SK-N-SH (cell line): ENCODE measurements around the gene TBC1D21. TPM values are rescaled to one million over a fixed set of nuclear protein-coding genes. Genes with fewer than 3 reads are reported as not detected.

ENCODE experiments used
- CTCF ChIA-PET: fragments of 300-600, 350-600 bp; formaldehyde crosslinking; extraction: SDS; loops from one replicate; lab custom pipeline; 2021; lab: Yijun Ruan, JAX
- POLR2A ChIA-PET: fragments of 350-600 bp; sonication (Branson Sonifier 250); formaldehyde crosslinking; extraction: SDS; loops from one replicate; lab custom pipeline; 2020; ENCODE audit warnings: antibody characterized with exemption, inconsistent platforms; lab: Yijun Ruan, JAX
- DNase-seq: peaks from one replicate; pipeline ENCODE4 v3.0.0; 2012
- H2AFZ ChIP-seq: fragments of 200-600 bp; sonication (generic); 2 replicates; pipeline ENCODE4 v1.8.1; 2016; ENCODE audit warnings: antibody characterized with exemption, mild to moderate bottlenecking, low read depth
- H3F3A ChIP-seq: fragments of 200-600 bp; sonication (generic); replicated peaks from 2 replicates; pipeline ENCODE3; 2016; ENCODE audit warnings: antibody characterized with exemption, mild to moderate bottlenecking; ENCODE audit not compliant: insufficient read depth
- H3K27ac ChIP-seq, 2 experiments: fragments of 200-500 bp in 1 of 2; fragments of 200-600 bp in 1 of 2; sonication (Bioruptor generic) in 1 of 2; sonication (generic), shearing (Covaris generic) in 1 of 2; 2 replicates each; pipeline versions ENCODE4 v1.5.1 to v1.6.1; 2014 to 2016; ENCODE audit warnings: low read depth in 2 of 2, inconsistent platforms in 1 of 2, low read length in 1 of 2, mild to moderate bottlenecking in 1 of 2, mixed read lengths in 1 of 2
- H3K27me3 ChIP-seq: fragments of 200-600 bp; sonication (generic), shearing (Covaris generic); 2 replicates; pipeline ENCODE4 v1.6.1; 2016; ENCODE audit warnings: mixed run types; ENCODE audit not compliant: insufficient read depth
- H3K36me3 ChIP-seq, 2 experiments: fragments of 200-500 bp in 1 of 2; fragments of 200-600 bp in 1 of 2; sonication (Bioruptor generic) in 1 of 2; sonication (generic) in 1 of 2; replicated peaks in 1 of 2; 2 replicates each; pipeline versions ENCODE3 to v1.5.1; 2014 to 2016; ENCODE audit warnings: low read length in 1 of 2, mild to moderate bottlenecking in 1 of 2; ENCODE audit not compliant: insufficient read depth in 2 of 2, control insufficient read depth in 1 of 2
- H3K4me1 ChIP-seq, 2 experiments: fragments of 200-500 bp in 1 of 2; fragments of 200-600 bp in 1 of 2; sonication (Bioruptor generic) in 1 of 2; sonication (generic), shearing (Covaris generic) in 1 of 2; 2 replicates each; pipeline versions ENCODE4 v1.5.1 to v1.6.1; 2014 to 2016; ENCODE audit warnings: low read depth in 1 of 2, low read length in 1 of 2, mixed run types in 1 of 2; ENCODE audit not compliant: insufficient read depth in 2 of 2, control insufficient read depth in 1 of 2
- H3K4me2 ChIP-seq: fragments of 200-600 bp; sonication (generic), shearing (Covaris generic); 2 replicates; pipeline ENCODE4 v1.6.1; 2017; ENCODE audit warnings: mixed run types
- H3K4me3 ChIP-seq, 2 experiments: fragments of 200-500 bp in 1 of 2; fragments of 200-600 bp in 1 of 2; sonication (Bioruptor generic) in 1 of 2; sonication (generic), shearing (Covaris generic) in 1 of 2; 2 replicates each; pipeline versions ENCODE4 v1.5.1 to v1.8.1; 2014 to 2016; ENCODE audit warnings: low read depth in 2 of 2, inconsistent platforms in 1 of 2, low read length in 1 of 2, mild to moderate bottlenecking in 1 of 2, mixed read lengths in 1 of 2, moderate library complexity in 1 of 2
- H3K79me2 ChIP-seq: fragments of 200-600 bp; sonication (generic); 2 replicates; pipeline ENCODE4 v1.8.1; 2017; ENCODE audit warnings: mild to moderate bottlenecking; ENCODE audit not compliant: insufficient read depth
- H3K9ac ChIP-seq: fragments of 200-600 bp; sonication (generic); 2 replicates; pipeline ENCODE4 v1.6.1; 2017; ENCODE audit warnings: mixed run types
- H3K9me2 ChIP-seq: fragments of 200-600 bp; sonication (generic); 2 replicates; pipeline ENCODE4 v1.6.1; 2017; ENCODE audit warnings: mixed run types
- H3K9me3 ChIP-seq: fragments of 200-600 bp; sonication (generic); 2 replicates; pipeline ENCODE4 v1.6.1; 2017; ENCODE audit warnings: mixed run types, mild to moderate bottlenecking, moderate library complexity
- H4K20me1 ChIP-seq: fragments of 200-600 bp; sonication (generic); 2 replicates; pipeline ENCODE4 v1.6.1; 2017; ENCODE audit warnings: mild to moderate bottlenecking, mixed run types; ENCODE audit not compliant: insufficient read depth
- CTCF ChIP-seq: fragments of 200-600 bp; sonication (generic); IDR thresholded peaks from 2 replicates; pipeline ENCODE4 v1.6.1; 2017; ENCODE audit warnings: antibody characterized with exemption, mild to moderate bottlenecking, moderate library complexity
- EP300 ChIP-seq, 2 experiments: IDR thresholded peaks; 2 replicates each; pipeline versions ENCODE4 v1.4.0 to v1.6.1; 2012; ENCODE audit warnings: borderline replicate concordance in 1 of 2, low read depth in 1 of 2, low read length in 1 of 2
- FOXJ3 ChIP-seq: sonication (generic); formaldehyde crosslinking; IDR thresholded peaks from 2 replicates; pipeline ENCODE4 v1.5.1; 2020; ENCODE audit warnings: mild to moderate bottlenecking, missing genetic modification reagents
- FOXM1 ChIP-seq: IDR thresholded peaks from 2 replicates; pipeline ENCODE4 v1.4.0; 2012; ENCODE audit warnings: low read depth, mild to moderate bottlenecking
- GABPA ChIP-seq: IDR thresholded peaks from 2 replicates; pipeline ENCODE4 v1.4.0; 2012; ENCODE audit warnings: low read depth, mild to moderate bottlenecking
- JUND ChIP-seq: IDR thresholded peaks from 2 replicates; pipeline ENCODE4 v1.4.0; 2012
- MEF2A ChIP-seq: IDR thresholded peaks from 2 replicates; pipeline ENCODE4 v1.4.0; 2012; ENCODE audit warnings: low read depth, borderline replicate concordance
- NRF1 ChIP-seq: IDR thresholded peaks from 2 replicates; pipeline ENCODE4 v1.6.1; 2012; ENCODE audit warnings: low read depth, mild to moderate bottlenecking, low read length
- PBX3 ChIP-seq: IDR thresholded peaks from 2 replicates; pipeline ENCODE4; 2012
- RAD21 ChIP-seq: IDR thresholded peaks from 2 replicates; pipeline ENCODE4 v1.6.1; 2012; ENCODE audit warnings: mild to moderate bottlenecking, low read length
- RXRA ChIP-seq: IDR thresholded peaks from 2 replicates; pipeline ENCODE4 v1.4.0; 2012; ENCODE audit warnings: low read depth, mild to moderate bottlenecking, borderline replicate concordance
- TCF12 ChIP-seq: IDR thresholded peaks from 2 replicates; pipeline ENCODE4 v1.4.0; 2012
- TEAD4 ChIP-seq: IDR thresholded peaks from 2 replicates; pipeline ENCODE4 v1.4.0; 2012; ENCODE audit warnings: mild to moderate bottlenecking, borderline replicate concordance; ENCODE audit not compliant: insufficient read depth
- WGBS: methylation state at CpG from one replicate; pipeline ENCODE4 v1.1.6; 2017; ENCODE audit warnings: low lambda C conversion rate; 5-methylcytosine and 5-hydroxymethylcytosine counted together
- polyA plus RNA-seq, 3 experiments: library from polyadenylated mRNA; depleted of rRNA; stranded (reverse); fragments of >200 nt; gene quantifications; 2 replicates each; pipeline ENCODE4 v1.2.3, GENCODE V29; 2012
- TF ChIP-seq, protein P1 (sequence below): fragments of 150-350 bp; IDR thresholded peaks from 2 replicates; pipeline ENCODE4 v1.6.1; 2016; ENCODE audit warnings: mild to moderate bottlenecking, low read depth, low read length
- TF ChIP-seq, protein P2 (sequence below): IDR thresholded peaks from 2 replicates; pipeline ENCODE4 v1.4.0; 2012; ENCODE audit warnings: low read depth
- TF ChIP-seq, protein P3 (sequence below): IDR thresholded peaks from 2 replicates; pipeline ENCODE4 v1.6.1; 2012; ENCODE audit warnings: mild to moderate bottlenecking, low read depth, low read length, moderate library complexity

Gene TBC1D21
- polyA plus RNA-seq, 1 of the 3 experiments (the other 2 are of a cell fraction), result not detected

DNA sequence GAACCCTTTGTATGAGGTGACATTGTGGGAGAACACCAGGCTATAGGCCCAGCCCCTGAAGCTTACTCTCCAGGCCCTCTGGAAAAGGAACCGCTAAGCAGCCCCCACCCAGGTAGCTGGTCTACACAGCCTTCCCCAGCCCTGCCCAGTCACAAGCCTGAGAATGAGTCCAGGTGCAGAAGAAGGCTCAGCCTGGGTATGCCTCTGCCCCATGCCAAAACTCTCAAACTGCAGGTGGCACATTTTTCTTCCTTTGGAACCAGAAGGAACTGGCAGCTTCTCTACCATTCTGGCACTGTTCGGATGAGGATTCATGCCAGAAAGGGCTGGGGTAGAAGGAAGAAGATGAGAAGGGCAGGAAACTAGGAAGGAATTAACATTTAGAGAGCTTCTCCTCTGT is 23.7 kb upstream of the TBC1D21 start:
- ChIA-PET POLR2A (no interaction called here), CTCF (interaction anchor here (0.5 to 1.4 kb wide), 5 partner anchors 11 to 102 kb away, joined by 3 read pairs; no protein-coding TSS in a partner anchor)
- TF ChIP-seq TEAD4 (no peak), EP300 (IDR thresholded peaks at IDR 0.05; ENCODE audit: borderline replicate concordance in 1 of 2, low read depth in 1 of 2, low read length in 1 of 2) (no peak), RXRA (no peak), JUND (no peak), RAD21 (no peak), TCF12 (no peak), FOXJ3 (CRISPR knock-in tag) (no peak), FOXM1 (no peak), PBX3 (no peak), GABPA (no peak), NRF1 (no peak), MEF2A (no peak), CTCF (no peak)
- TF ChIP-seq, protein P1, sequence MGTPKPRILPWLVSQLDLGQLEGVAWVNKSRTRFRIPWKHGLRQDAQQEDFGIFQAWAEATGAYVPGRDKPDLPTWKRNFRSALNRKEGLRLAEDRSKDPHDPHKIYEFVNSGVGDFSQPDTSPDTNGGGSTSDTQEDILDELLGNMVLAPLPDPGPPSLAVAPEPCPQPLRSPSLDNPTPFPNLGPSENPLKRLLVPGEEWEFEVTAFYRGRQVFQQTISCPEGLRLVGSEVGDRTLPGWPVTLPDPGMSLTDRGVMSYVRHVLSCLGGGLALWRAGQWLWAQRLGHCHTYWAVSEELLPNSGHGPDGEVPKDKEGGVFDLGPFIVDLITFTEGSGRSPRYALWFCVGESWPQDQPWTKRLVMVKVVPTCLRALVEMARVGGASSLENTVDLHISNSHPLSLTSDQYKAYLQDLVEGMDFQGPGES, result no peak
- TF ChIP-seq, protein P2, sequence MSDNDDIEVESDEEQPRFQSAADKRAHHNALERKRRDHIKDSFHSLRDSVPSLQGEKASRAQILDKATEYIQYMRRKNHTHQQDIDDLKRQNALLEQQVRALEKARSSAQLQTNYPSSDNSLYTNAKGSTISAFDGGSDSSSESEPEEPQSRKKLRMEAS, result no peak
- TF ChIP-seq, protein P3, sequence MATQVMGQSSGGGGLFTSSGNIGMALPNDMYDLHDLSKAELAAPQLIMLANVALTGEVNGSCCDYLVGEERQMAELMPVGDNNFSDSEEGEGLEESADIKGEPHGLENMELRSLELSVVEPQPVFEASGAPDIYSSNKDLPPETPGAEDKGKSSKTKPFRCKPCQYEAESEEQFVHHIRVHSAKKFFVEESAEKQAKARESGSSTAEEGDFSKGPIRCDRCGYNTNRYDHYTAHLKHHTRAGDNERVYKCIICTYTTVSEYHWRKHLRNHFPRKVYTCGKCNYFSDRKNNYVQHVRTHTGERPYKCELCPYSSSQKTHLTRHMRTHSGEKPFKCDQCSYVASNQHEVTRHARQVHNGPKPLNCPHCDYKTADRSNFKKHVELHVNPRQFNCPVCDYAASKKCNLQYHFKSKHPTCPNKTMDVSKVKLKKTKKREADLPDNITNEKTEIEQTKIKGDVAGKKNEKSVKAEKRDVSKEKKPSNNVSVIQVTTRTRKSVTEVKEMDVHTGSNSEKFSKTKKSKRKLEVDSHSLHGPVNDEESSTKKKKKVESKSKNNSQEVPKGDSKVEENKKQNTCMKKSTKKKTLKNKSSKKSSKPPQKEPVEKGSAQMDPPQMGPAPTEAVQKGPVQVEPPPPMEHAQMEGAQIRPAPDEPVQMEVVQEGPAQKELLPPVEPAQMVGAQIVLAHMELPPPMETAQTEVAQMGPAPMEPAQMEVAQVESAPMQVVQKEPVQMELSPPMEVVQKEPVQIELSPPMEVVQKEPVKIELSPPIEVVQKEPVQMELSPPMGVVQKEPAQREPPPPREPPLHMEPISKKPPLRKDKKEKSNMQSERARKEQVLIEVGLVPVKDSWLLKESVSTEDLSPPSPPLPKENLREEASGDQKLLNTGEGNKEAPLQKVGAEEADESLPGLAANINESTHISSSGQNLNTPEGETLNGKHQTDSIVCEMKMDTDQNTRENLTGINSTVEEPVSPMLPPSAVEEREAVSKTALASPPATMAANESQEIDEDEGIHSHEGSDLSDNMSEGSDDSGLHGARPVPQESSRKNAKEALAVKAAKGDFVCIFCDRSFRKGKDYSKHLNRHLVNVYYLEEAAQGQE, result no peak

More for the DNA sequence above, 23.7 kb upstream of the TBC1D21 start:
- 63% methylated on average over 1 of the region's 2 CpGs for WGBS
- Histone ChIP-seq H4K20me1 (no peaks in the 10 kb centered on the region), H3K4me1 (no peaks in the 10 kb centered on the region; a peak in 1 of 4 replicates), H3K79me2 (no peaks in the 10 kb centered on the region), H3K27ac (no peak overlapping the region), H3K27me3 (peaks cover 24% of the 10 kb centered on the region; the same call in 1 of the 2 replicates), H3K4me3 (no peak overlapping the region), H3K9me3 (no peaks in the 10 kb centered on the region), H3K36me3 (no peaks in the 10 kb centered on the region), H3K4me2 (no peak overlapping the region), H3K9me2 (no peaks in the 10 kb centered on the region), H2AFZ (no peak overlapping the region), H3K9ac (no peak overlapping the region), H3F3A (no peaks in the 10 kb centered on the region)
- no peak for DNase-seq
